Neural cell (in vitro differentiated cells): ENCODE results near the gene DZIP1. TPM values are rescaled to one million over a fixed set of nuclear protein-coding genes. Genes with fewer than 3 reads are reported as not detected.

Experiments used
- H2AFZ ChIP-seq: fragments of 200-600, 300-800 bp; sonication (generic), shearing (Covaris generic); 2 replicates; pipeline ENCODE4 v1.6.0; 2014; ENCODE audit warnings: low read depth, mild to moderate bottlenecking, antibody characterized with exemption, low read length, moderate library complexity
- H3F3A ChIP-seq: fragments of 200-600 bp; shearing (Covaris generic); 2 replicates; pipeline ENCODE4 v1.6.1; 2016; ENCODE audit warnings: mild to moderate bottlenecking, moderate library complexity, mixed read lengths, antibody characterized with exemption, low read length; ENCODE audit not compliant: insufficient read depth, poor library complexity, severe bottlenecking
- H3K27ac ChIP-seq: fragments of 200-600, 300-800 bp; sonication (generic), shearing (Covaris generic); 2 replicates; pipeline ENCODE4 v1.5.1; 2014; ENCODE audit warnings: mild to moderate bottlenecking, low read length, moderate library complexity
- H3K27me3 ChIP-seq: fragments of 300-800, 200-600 bp; sonication (generic), shearing (Covaris generic); 2 replicates; pipeline ENCODE4 v1.6.0; 2014; ENCODE audit warnings: mild to moderate bottlenecking, low read depth, low read length, moderate library complexity; ENCODE audit not compliant: insufficient read depth
- H3K36me3 ChIP-seq: fragments of 300-800, 200-600 bp; sonication (generic), shearing (Covaris generic); 2 replicates; pipeline ENCODE4 v1.5.1; 2014; ENCODE audit warnings: mild to moderate bottlenecking, antibody characterized with exemption, low read length, moderate library complexity; ENCODE audit not compliant: insufficient read depth
- H3K4me2 ChIP-seq: fragments of 300-800, 200-600 bp; sonication (generic), shearing (Covaris generic); 2 replicates; pipeline ENCODE4 v1.6.0; 2014; ENCODE audit warnings: mild to moderate bottlenecking, low read length
- H3K4me3 ChIP-seq: fragments of 300-800, 200-600 bp; sonication (generic), shearing (Covaris generic); 2 replicates; pipeline ENCODE4 v1.5.1; 2014; ENCODE audit warnings: mild to moderate bottlenecking, low read length, moderate library complexity
- H3K79me2 ChIP-seq: fragments of 200-600 bp; shearing (Covaris generic); replicated peaks from 2 replicates; pipeline ENCODE4 v1.6.0; 2014; ENCODE audit warnings: mild to moderate bottlenecking, low read length, moderate library complexity; ENCODE audit not compliant: insufficient read depth
- H3K9ac ChIP-seq: fragments of 300-800, 200-600 bp; sonication (generic), shearing (Covaris generic); 2 replicates; pipeline ENCODE4 v1.6.1; 2016; ENCODE audit warnings: mild to moderate bottlenecking, low read length, mixed read lengths
- H3K9me2 ChIP-seq: fragments of 200-600 bp; shearing (Covaris generic); 2 replicates; pipeline ENCODE4 v1.6.1; 2016; ENCODE audit warnings: mild to moderate bottlenecking, low read length, mixed read lengths; ENCODE audit not compliant: insufficient read depth
- H3K9me3 ChIP-seq: fragments of 200-600, 300-800 bp; sonication (generic), shearing (Covaris generic); 2 replicates; pipeline ENCODE4 v1.6.1; 2016; ENCODE audit warnings: mild to moderate bottlenecking, mixed run types, low read length, moderate library complexity, mixed read lengths
- H4K20me1 ChIP-seq: fragments of 200-600 bp; shearing (Covaris generic); 2 replicates; pipeline ENCODE4 v1.6.1; 2016; ENCODE audit warnings: mild to moderate bottlenecking, mixed run types; ENCODE audit not compliant: insufficient read depth
- CTCF ChIP-seq: fragments of 450-650 bp; IDR thresholded peaks from 2 replicates; pipeline ENCODE4 v1.5.1; 2014; ENCODE audit warnings: antibody characterized with exemption, mild to moderate bottlenecking, moderate library complexity; ENCODE audit not compliant: poor library complexity, severe bottlenecking
- EP300 ChIP-seq: fragments of 450-650 bp; conservative IDR thresholded peaks from 2 replicates; pipeline ENCODE4 v1.6.1; 2014; ENCODE audit warnings: antibody characterized with exemption, mild to moderate bottlenecking, moderate library complexity; ENCODE audit not compliant: poor library complexity, severe bottlenecking
- EZH2 ChIP-seq: fragments of 200-600, 300-800 bp; shearing (Covaris generic), sonication (generic); IDR thresholded peaks from 2 replicates; pipeline ENCODE4 v1.6.1; 2014; ENCODE audit warnings: antibody characterized with exemption, low read length, borderline replicate concordance, mild to moderate bottlenecking; ENCODE audit not compliant: insufficient read depth, poor library complexity, severe bottlenecking
- MXI1 ChIP-seq: fragments of 450-650 bp; conservative IDR thresholded peaks from 2 replicates; pipeline ENCODE4 v1.6.1; 2014; ENCODE audit warnings: antibody characterized with exemption, mild to moderate bottlenecking; ENCODE audit not compliant: poor library complexity, severe bottlenecking
- POLR2AphosphoS5 ChIP-seq: IDR thresholded peaks from 2 replicates; pipeline ENCODE4 v1.6.1; 2012
- RAD21 ChIP-seq: fragments of 450-650 bp; conservative IDR thresholded peaks from 2 replicates; pipeline ENCODE4 v1.6.1; 2014; ENCODE audit warnings: antibody characterized with exemption, mild to moderate bottlenecking, moderate library complexity
- REST ChIP-seq: IDR thresholded peaks from 2 replicates; pipeline ENCODE4 v1.6.1; 2012; ENCODE audit warnings: borderline replicate concordance
- SMC3 ChIP-seq: fragments of 450-650 bp; conservative IDR thresholded peaks from 2 replicates; pipeline ENCODE4 v1.6.1; 2014; ENCODE audit warnings: antibody characterized with exemption, mild to moderate bottlenecking, moderate library complexity; ENCODE audit not compliant: poor library complexity
- TAF1 ChIP-seq: IDR thresholded peaks from 2 replicates; pipeline ENCODE4 v1.6.1; 2012; ENCODE audit warnings: low read depth
- polyA plus RNA-seq: library from polyadenylated mRNA; depleted of rRNA; stranded (reverse); fragments of >200 nt; gene quantifications from 2 replicates; pipeline ENCODE4 v1.2.3, GENCODE V29; 2014

Gene DZIP1
- polyA plus RNA-seq, 1 donor from 2014 or later = 35.3 TPM

GRCh38 chr13:95588721-95589120, 55.8 kb downstream of the DZIP1 start:
- H3K9ac ChIP-seq = no peak overlapping the region
- no peaks in the 10 kb centered on the region for H3K79me2 ChIP-seq
- H3K4me3 ChIP-seq = no peak overlapping the region
- no peak overlapping the region for H3K27ac ChIP-seq
- no peaks in the 10 kb centered on the region for H3K27me3 ChIP-seq
- H3K36me3 ChIP-seq = peaks cover 17% of the 10 kb centered on the region
- no peak overlapping the region for H3K4me2 ChIP-seq
- H3K9me3 ChIP-seq = no peaks in the 10 kb centered on the region
- H3F3A ChIP-seq = no peaks in the 10 kb centered on the region
- H3K9me2 ChIP-seq = no peaks in the 10 kb centered on the region
- H4K20me1 ChIP-seq = no peaks in the 10 kb centered on the region
- no peak overlapping the region for H2AFZ ChIP-seq
- TF ChIP-seq EZH2 (no peak), REST (no peak), EP300 (no peak), SMC3 (no peak), MXI1 (no peak), RAD21 (no peak), CTCF (no peak)

- Histone ChIP-seq H3K9me2 (no peaks in the 10 kb centered on the region), H3F3A (no peaks in the 10 kb centered on the region), H3K36me3 (peaks cover 17% of the 10 kb centered on the region), H3K9me3 (no peaks in the 10 kb centered on the region), H4K20me1 (no peaks in the 10 kb centered on the region), H3K79me2 (no peaks in the 10 kb centered on the region), H3K4me2 (no peak overlapping the region), H3K9ac (no peak overlapping the region), H3K4me3 (no peak overlapping the region), H2AFZ (no peak overlapping the region), H3K27me3 (no peaks in the 10 kb centered on the region), H3K27ac (no peak overlapping the region)
- no peak for TF ChIP-seq SMC3
- TF ChIP-seq CTCF = no peak
- no peak for TF ChIP-seq MXI1
- TF ChIP-seq EP300 = no peak
- no peak for TF ChIP-seq POLR2AphosphoS5
- no peak for TF ChIP-seq TAF1
- TF ChIP-seq EZH2 = no peak
- TF ChIP-seq REST = no peak
- no peak for TF ChIP-seq RAD21
Observed at GRCh38 chr13:95588134-95588533, 56.4 kb downstream of the DZIP1 start.
